ENCODE data around the gene CHCHD4. TPM values are rescaled to one million over a fixed set of nuclear protein-coding genes. Genes with fewer than 3 reads are reported as not detected.

Gene CHCHD4
- total and polyA plus RNA-seq, 2 of the 13 experiments (the other 11 are each of a cell fraction or from before 2014, with no cell fraction given), result 15.8 to 24.1 TPM

DNA sequence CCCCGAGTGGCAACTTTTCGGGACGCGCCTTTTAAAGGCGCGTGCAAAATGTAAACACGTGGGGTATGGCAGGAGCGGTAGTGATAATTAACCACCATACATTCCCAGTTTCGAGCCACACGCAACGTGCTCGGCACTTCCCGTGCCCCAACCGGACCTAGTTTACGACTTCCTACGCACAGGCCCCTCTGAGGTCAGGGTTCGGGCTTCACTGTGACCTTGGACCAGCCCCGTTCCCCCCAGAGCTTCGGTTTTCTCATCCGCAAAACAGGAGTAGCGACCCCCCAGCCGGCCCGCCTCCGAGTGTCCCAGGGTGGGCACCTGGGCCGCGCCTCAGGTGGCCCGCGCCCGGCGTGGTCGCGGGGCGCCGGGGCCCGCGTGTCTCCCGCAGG is 451 bp downstream of the CHCHD4 start (continued):
- TF ChIP-seq, protein P1, sequence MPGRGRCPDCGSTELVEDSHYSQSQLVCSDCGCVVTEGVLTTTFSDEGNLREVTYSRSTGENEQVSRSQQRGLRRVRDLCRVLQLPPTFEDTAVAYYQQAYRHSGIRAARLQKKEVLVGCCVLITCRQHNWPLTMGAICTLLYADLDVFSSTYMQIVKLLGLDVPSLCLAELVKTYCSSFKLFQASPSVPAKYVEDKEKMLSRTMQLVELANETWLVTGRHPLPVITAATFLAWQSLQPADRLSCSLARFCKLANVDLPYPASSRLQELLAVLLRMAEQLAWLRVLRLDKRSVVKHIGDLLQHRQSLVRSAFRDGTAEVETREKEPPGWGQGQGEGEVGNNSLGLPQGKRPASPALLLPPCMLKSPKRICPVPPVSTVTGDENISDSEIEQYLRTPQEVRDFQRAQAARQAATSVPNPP (CRISPR knock-in tag; IDR thresholded peaks at IDR 0.05), result peak; percentile 18; the same call in 1 of the 2 replicates
- TF ChIP-seq SNAI1 (CRISPR knock-in tag; IDR thresholded peaks at IDR 0.05; ENCODE audit: borderline replicate concordance), result no peak
- TF ChIP-seq, protein P2, sequence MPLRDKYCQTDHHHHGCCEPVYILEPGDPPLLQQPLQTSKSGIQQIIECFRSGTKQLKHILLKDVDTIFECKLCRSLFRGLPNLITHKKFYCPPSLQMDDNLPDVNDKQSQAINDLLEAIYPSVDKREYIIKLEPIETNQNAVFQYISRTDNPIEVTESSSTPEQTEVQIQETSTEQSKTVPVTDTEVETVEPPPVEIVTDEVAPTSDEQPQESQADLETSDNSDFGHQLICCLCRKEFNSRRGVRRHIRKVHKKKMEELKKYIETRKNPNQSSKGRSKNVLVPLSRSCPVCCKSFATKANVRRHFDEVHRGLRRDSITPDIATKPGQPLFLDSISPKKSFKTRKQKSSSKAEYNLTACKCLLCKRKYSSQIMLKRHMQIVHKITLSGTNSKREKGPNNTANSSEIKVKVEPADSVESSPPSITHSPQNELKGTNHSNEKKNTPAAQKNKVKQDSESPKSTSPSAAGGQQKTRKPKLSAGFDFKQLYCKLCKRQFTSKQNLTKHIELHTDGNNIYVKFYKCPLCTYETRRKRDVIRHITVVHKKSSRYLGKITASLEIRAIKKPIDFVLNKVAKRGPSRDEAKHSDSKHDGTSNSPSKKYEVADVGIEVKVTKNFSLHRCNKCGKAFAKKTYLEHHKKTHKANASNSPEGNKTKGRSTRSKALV (CRISPR knock-in tag; IDR thresholded peaks at IDR 0.05), result peak; percentile 64; the same call in 1 of the 2 replicates
- TF ChIP-seq NFKB2 (CRISPR knock-in tag; IDR thresholded peaks at IDR 0.05; ENCODE audit: borderline replicate concordance), result no peak
- TF ChIP-seq ZNF264 (CRISPR knock-in tag; IDR thresholded peaks at IDR 0.05), result no peak
- TF ChIP-seq, protein P3, sequence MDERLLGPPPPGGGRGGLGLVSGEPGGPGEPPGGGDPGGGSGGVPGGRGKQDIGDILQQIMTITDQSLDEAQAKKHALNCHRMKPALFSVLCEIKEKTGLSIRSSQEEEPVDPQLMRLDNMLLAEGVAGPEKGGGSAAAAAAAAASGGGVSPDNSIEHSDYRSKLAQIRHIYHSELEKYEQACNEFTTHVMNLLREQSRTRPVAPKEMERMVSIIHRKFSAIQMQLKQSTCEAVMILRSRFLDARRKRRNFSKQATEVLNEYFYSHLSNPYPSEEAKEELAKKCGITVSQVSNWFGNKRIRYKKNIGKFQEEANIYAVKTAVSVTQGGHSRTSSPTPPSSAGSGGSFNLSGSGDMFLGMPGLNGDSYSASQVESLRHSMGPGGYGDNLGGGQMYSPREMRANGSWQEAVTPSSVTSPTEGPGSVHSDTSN (CRISPR knock-in tag; IDR thresholded peaks at IDR 0.05), result no peak
- peak; percentile 8 for TF ChIP-seq ZNF616 (CRISPR knock-in tag; IDR thresholded peaks at IDR 0.05; ENCODE audit: low read depth)
- TF ChIP-seq, protein P4, sequence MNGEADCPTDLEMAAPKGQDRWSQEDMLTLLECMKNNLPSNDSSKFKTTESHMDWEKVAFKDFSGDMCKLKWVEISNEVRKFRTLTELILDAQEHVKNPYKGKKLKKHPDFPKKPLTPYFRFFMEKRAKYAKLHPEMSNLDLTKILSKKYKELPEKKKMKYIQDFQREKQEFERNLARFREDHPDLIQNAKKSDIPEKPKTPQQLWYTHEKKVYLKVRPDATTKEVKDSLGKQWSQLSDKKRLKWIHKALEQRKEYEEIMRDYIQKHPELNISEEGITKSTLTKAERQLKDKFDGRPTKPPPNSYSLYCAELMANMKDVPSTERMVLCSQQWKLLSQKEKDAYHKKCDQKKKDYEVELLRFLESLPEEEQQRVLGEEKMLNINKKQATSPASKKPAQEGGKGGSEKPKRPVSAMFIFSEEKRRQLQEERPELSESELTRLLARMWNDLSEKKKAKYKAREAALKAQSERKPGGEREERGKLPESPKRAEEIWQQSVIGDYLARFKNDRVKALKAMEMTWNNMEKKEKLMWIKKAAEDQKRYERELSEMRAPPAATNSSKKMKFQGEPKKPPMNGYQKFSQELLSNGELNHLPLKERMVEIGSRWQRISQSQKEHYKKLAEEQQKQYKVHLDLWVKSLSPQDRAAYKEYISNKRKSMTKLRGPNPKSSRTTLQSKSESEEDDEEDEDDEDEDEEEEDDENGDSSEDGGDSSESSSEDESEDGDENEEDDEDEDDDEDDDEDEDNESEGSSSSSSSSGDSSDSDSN (CRISPR knock-in tag; IDR thresholded peaks at IDR 0.05), result 0 out of 2 replicates have a peak, but pooled peaks have one; percentile 8
- 0 out of 2 replicates have a peak, but pooled peaks have one; percentile 58 for TF ChIP-seq MTF2 (CRISPR knock-in tag; IDR thresholded peaks at IDR 0.05; ENCODE audit: borderline replicate concordance)
- TF ChIP-seq POGZ (CRISPR knock-in tag; IDR thresholded peaks at IDR 0.05), result 0 out of 2 replicates have a peak, but pooled peaks have one; percentile 10
- TF ChIP-seq HDAC2 (CRISPR knock-in tag; IDR thresholded peaks at IDR 0.05), result peak; percentile 39; the same call in 1 of the 2 replicates
- TF ChIP-seq ZFP82 (CRISPR knock-in tag; IDR thresholded peaks at IDR 0.05; ENCODE audit: borderline replicate concordance), result 0 out of 2 replicates have a peak, but pooled peaks have one; percentile 77
- TF ChIP-seq ZNF446 (CRISPR knock-in tag; IDR thresholded peaks at IDR 0.05), result peak; percentile 48; the same call in 1 of the 2 replicates
- TF ChIP-seq ZFP36L1 (CRISPR knock-in tag; IDR thresholded peaks at IDR 0.05), result no peak
- peak; percentile 1; the same call in 1 of the 2 replicates for TF ChIP-seq GZF1 (CRISPR knock-in tag; IDR thresholded peaks at IDR 0.05)
- 0 out of 2 replicates have a peak, but pooled peaks have one; percentile 64 for TF ChIP-seq ZNF253 (CRISPR knock-in tag; IDR thresholded peaks at IDR 0.05; ENCODE audit: borderline replicate concordance)
- peak; percentile 22; the same call in 1 of the 2 replicates for TF ChIP-seq BHLHE40 (IDR thresholded peaks at IDR 0.05; ENCODE audit: low read length)
- no peak for TF ChIP-seq ELF3 (CRISPR knock-in tag; IDR thresholded peaks at IDR 0.05)
- TF ChIP-seq ZNF777 (CRISPR knock-in tag; IDR thresholded peaks at IDR 0.05), result 0 out of 2 replicates have a peak, but pooled peaks have one; percentile 8
- no peak for TF ChIP-seq JUN (CRISPR knock-in tag; IDR thresholded peaks at IDR 0.05)
- peak; percentile 38; the same call in 1 of the 2 replicates for TF ChIP-seq ARHGAP35 (CRISPR knock-in tag; IDR thresholded peaks at IDR 0.05; ENCODE audit: borderline replicate concordance)
- peak; percentile 25; the same call in 1 of the 2 replicates for TF ChIP-seq RXRB (CRISPR knock-in tag; IDR thresholded peaks at IDR 0.05; ENCODE audit: borderline replicate concordance)
- TF ChIP-seq ZNF143 (CRISPR knock-in tag; IDR thresholded peaks at IDR 0.05), result no peak
- TF ChIP-seq ESRRA (CRISPR knock-in tag; IDR thresholded peaks at IDR 0.05; ENCODE audit: low read depth), result peak; percentile 50; the same call in 1 of the 2 replicates
- no peak for TF ChIP-seq ZNF501 (CRISPR knock-in tag; IDR thresholded peaks at IDR 0.05)
